Neural cell (in vitro differentiated cells): ENCODE measurements around the gene FAF2. TPM values are rescaled to one million over a fixed set of nuclear protein-coding genes. Genes with fewer than 3 reads are reported as not detected.

Source experiments
- H2AFZ ChIP-seq: fragments of 200-600, 300-800 bp; sonication (generic), shearing (Covaris generic); 2 replicates; pipeline ENCODE4 v1.6.0; 2014; ENCODE audit warnings: low read depth, mild to moderate bottlenecking, antibody characterized with exemption, low read length, moderate library complexity
- H3F3A ChIP-seq: fragments of 200-600 bp; shearing (Covaris generic); 2 replicates; pipeline ENCODE4 v1.6.1; 2016; ENCODE audit warnings: mild to moderate bottlenecking, moderate library complexity, mixed read lengths, antibody characterized with exemption, low read length; ENCODE audit not compliant: insufficient read depth, poor library complexity, severe bottlenecking
- H3K27ac ChIP-seq: fragments of 200-600, 300-800 bp; sonication (generic), shearing (Covaris generic); 2 replicates; pipeline ENCODE4 v1.5.1; 2014; ENCODE audit warnings: mild to moderate bottlenecking, low read length, moderate library complexity
- H3K27me3 ChIP-seq: fragments of 300-800, 200-600 bp; sonication (generic), shearing (Covaris generic); 2 replicates; pipeline ENCODE4 v1.6.0; 2014; ENCODE audit warnings: mild to moderate bottlenecking, low read depth, low read length, moderate library complexity; ENCODE audit not compliant: insufficient read depth
- H3K36me3 ChIP-seq: fragments of 300-800, 200-600 bp; sonication (generic), shearing (Covaris generic); 2 replicates; pipeline ENCODE4 v1.5.1; 2014; ENCODE audit warnings: mild to moderate bottlenecking, antibody characterized with exemption, low read length, moderate library complexity; ENCODE audit not compliant: insufficient read depth
- H3K4me2 ChIP-seq: fragments of 300-800, 200-600 bp; sonication (generic), shearing (Covaris generic); 2 replicates; pipeline ENCODE4 v1.6.0; 2014; ENCODE audit warnings: mild to moderate bottlenecking, low read length
- H3K4me3 ChIP-seq: fragments of 300-800, 200-600 bp; sonication (generic), shearing (Covaris generic); 2 replicates; pipeline ENCODE4 v1.5.1; 2014; ENCODE audit warnings: mild to moderate bottlenecking, low read length, moderate library complexity
- H3K79me2 ChIP-seq: fragments of 200-600 bp; shearing (Covaris generic); replicated peaks from 2 replicates; pipeline ENCODE4 v1.6.0; 2014; ENCODE audit warnings: mild to moderate bottlenecking, low read length, moderate library complexity; ENCODE audit not compliant: insufficient read depth
- H3K9ac ChIP-seq: fragments of 300-800, 200-600 bp; sonication (generic), shearing (Covaris generic); 2 replicates; pipeline ENCODE4 v1.6.1; 2016; ENCODE audit warnings: mild to moderate bottlenecking, low read length, mixed read lengths
- H3K9me2 ChIP-seq: fragments of 200-600 bp; shearing (Covaris generic); 2 replicates; pipeline ENCODE4 v1.6.1; 2016; ENCODE audit warnings: mild to moderate bottlenecking, low read length, mixed read lengths; ENCODE audit not compliant: insufficient read depth
- H3K9me3 ChIP-seq: fragments of 200-600, 300-800 bp; sonication (generic), shearing (Covaris generic); 2 replicates; pipeline ENCODE4 v1.6.1; 2016; ENCODE audit warnings: mild to moderate bottlenecking, mixed run types, low read length, moderate library complexity, mixed read lengths
- H4K20me1 ChIP-seq: fragments of 200-600 bp; shearing (Covaris generic); 2 replicates; pipeline ENCODE4 v1.6.1; 2016; ENCODE audit warnings: mild to moderate bottlenecking, mixed run types; ENCODE audit not compliant: insufficient read depth
- EP300 ChIP-seq: fragments of 450-650 bp; conservative IDR thresholded peaks from 2 replicates; pipeline ENCODE4 v1.6.1; 2014; ENCODE audit warnings: antibody characterized with exemption, mild to moderate bottlenecking, moderate library complexity; ENCODE audit not compliant: poor library complexity, severe bottlenecking
- EZH2 ChIP-seq: fragments of 200-600, 300-800 bp; shearing (Covaris generic), sonication (generic); IDR thresholded peaks from 2 replicates; pipeline ENCODE4 v1.6.1; 2014; ENCODE audit warnings: antibody characterized with exemption, low read length, borderline replicate concordance, mild to moderate bottlenecking; ENCODE audit not compliant: insufficient read depth, poor library complexity, severe bottlenecking
- MXI1 ChIP-seq: fragments of 450-650 bp; conservative IDR thresholded peaks from 2 replicates; pipeline ENCODE4 v1.6.1; 2014; ENCODE audit warnings: antibody characterized with exemption, mild to moderate bottlenecking; ENCODE audit not compliant: poor library complexity, severe bottlenecking
- POLR2AphosphoS5 ChIP-seq: IDR thresholded peaks from 2 replicates; pipeline ENCODE4 v1.6.1; 2012
- RAD21 ChIP-seq: fragments of 450-650 bp; conservative IDR thresholded peaks from 2 replicates; pipeline ENCODE4 v1.6.1; 2014; ENCODE audit warnings: antibody characterized with exemption, mild to moderate bottlenecking, moderate library complexity
- SMC3 ChIP-seq: fragments of 450-650 bp; conservative IDR thresholded peaks from 2 replicates; pipeline ENCODE4 v1.6.1; 2014; ENCODE audit warnings: antibody characterized with exemption, mild to moderate bottlenecking, moderate library complexity; ENCODE audit not compliant: poor library complexity
- TAF1 ChIP-seq: IDR thresholded peaks from 2 replicates; pipeline ENCODE4 v1.6.1; 2012; ENCODE audit warnings: low read depth
- polyA plus RNA-seq: library from polyadenylated mRNA; depleted of rRNA; stranded (reverse); fragments of >200 nt; gene quantifications from 2 replicates; pipeline ENCODE4 v1.2.3, GENCODE V29; 2014
- TF ChIP-seq, protein P1 (sequence below): fragments of 450-650 bp; IDR thresholded peaks from 2 replicates; pipeline ENCODE4 v1.5.1; 2014; ENCODE audit warnings: antibody characterized with exemption, mild to moderate bottlenecking, moderate library complexity; ENCODE audit not compliant: poor library complexity, severe bottlenecking
- TF ChIP-seq, protein P2 (sequence below): IDR thresholded peaks from 2 replicates; pipeline ENCODE4 v1.6.1; 2012; ENCODE audit warnings: borderline replicate concordance

FAF2 gene
- polyA plus RNA-seq, 1 donor from 2014 or later: 30.8 TPM

DNA sequence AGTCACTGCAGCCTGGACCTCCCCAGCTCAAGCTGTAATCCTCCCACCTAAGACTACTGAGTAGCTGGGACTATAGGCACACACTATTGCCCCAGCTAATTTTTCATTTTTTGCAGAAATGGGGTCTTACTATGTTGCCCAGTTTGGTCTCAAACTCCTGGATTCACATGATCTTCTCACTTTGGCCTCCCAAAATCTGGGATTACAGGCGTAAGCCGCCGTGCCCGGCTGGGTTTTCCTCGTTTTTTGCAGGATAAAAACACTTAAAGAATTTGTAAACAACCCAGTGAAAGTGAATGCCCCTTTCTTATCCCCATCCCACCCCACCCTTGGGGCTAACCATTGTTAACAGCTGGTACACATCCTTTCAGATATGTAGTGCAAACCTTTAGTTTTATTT is 39.6 kb upstream of the FAF2 start:
- no peaks in the 10 kb centered on the region for H3K79me2 ChIP-seq
- H3K27ac ChIP-seq: no peak overlapping the region
- no peaks in the 10 kb centered on the region for H3F3A ChIP-seq
- no peak overlapping the region for H3K4me3 ChIP-seq
- no peaks in the 10 kb centered on the region for H3K27me3 ChIP-seq
- no peaks in the 10 kb centered on the region for H3K9me2 ChIP-seq
- no peak overlapping the region for H3K9ac ChIP-seq
- no peak overlapping the region for H2AFZ ChIP-seq
- no peaks in the 10 kb centered on the region for H4K20me1 ChIP-seq
- no peak for TF ChIP-seq RAD21
- no peaks in the 10 kb centered on the region for H3K36me3 ChIP-seq
- no peaks in the 10 kb centered on the region for H3K9me3 ChIP-seq
- H3K4me2 ChIP-seq: no peak overlapping the region

DNA sequence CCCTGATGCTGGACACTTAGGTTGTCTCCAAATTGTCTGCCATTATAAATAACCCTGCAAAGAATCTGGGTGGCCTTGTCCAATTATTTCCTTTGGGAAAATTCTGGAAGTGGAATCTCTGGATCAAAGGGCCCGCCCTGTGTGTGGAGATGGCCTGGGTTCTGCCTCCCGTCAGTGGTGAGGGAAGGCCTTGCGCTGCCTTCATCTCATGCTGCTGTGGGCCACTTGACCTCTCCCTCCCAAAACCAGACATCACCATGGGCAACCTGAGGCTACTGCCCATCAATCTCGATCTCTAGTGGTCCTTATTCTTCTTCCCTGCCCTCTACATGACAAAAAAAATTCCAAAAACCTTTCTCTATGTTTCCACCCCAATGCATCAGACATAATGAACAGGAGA is 38.4 kb upstream of the FAF2 start:
- H3K79me2 ChIP-seq: no peaks in the 10 kb centered on the region
- no peaks in the 10 kb centered on the region for H3K27me3 ChIP-seq
- no peaks in the 10 kb centered on the region for H3F3A ChIP-seq
- no peak overlapping the region for H2AFZ ChIP-seq
- no peaks in the 10 kb centered on the region for H4K20me1 ChIP-seq
- no peak overlapping the region for H3K4me2 ChIP-seq
- H3K27ac ChIP-seq: no peak overlapping the region
- no peaks in the 10 kb centered on the region for H3K36me3 ChIP-seq
- H3K4me3 ChIP-seq: no peak overlapping the region
- no peaks in the 10 kb centered on the region for H3K9me3 ChIP-seq
- H3K9me2 ChIP-seq: no peaks in the 10 kb centered on the region
- TF ChIP-seq, protein P1, sequence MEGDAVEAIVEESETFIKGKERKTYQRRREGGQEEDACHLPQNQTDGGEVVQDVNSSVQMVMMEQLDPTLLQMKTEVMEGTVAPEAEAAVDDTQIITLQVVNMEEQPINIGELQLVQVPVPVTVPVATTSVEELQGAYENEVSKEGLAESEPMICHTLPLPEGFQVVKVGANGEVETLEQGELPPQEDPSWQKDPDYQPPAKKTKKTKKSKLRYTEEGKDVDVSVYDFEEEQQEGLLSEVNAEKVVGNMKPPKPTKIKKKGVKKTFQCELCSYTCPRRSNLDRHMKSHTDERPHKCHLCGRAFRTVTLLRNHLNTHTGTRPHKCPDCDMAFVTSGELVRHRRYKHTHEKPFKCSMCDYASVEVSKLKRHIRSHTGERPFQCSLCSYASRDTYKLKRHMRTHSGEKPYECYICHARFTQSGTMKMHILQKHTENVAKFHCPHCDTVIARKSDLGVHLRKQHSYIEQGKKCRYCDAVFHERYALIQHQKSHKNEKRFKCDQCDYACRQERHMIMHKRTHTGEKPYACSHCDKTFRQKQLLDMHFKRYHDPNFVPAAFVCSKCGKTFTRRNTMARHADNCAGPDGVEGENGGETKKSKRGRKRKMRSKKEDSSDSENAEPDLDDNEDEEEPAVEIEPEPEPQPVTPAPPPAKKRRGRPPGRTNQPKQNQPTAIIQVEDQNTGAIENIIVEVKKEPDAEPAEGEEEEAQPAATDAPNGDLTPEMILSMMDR: no peak
- TF ChIP-seq MXI1 (no peak), EP300 (no peak), EZH2 (no peak), TAF1 (no peak), POLR2AphosphoS5 (no peak), SMC3 (no peak), RAD21 (no peak)
- TF ChIP-seq, protein P2, sequence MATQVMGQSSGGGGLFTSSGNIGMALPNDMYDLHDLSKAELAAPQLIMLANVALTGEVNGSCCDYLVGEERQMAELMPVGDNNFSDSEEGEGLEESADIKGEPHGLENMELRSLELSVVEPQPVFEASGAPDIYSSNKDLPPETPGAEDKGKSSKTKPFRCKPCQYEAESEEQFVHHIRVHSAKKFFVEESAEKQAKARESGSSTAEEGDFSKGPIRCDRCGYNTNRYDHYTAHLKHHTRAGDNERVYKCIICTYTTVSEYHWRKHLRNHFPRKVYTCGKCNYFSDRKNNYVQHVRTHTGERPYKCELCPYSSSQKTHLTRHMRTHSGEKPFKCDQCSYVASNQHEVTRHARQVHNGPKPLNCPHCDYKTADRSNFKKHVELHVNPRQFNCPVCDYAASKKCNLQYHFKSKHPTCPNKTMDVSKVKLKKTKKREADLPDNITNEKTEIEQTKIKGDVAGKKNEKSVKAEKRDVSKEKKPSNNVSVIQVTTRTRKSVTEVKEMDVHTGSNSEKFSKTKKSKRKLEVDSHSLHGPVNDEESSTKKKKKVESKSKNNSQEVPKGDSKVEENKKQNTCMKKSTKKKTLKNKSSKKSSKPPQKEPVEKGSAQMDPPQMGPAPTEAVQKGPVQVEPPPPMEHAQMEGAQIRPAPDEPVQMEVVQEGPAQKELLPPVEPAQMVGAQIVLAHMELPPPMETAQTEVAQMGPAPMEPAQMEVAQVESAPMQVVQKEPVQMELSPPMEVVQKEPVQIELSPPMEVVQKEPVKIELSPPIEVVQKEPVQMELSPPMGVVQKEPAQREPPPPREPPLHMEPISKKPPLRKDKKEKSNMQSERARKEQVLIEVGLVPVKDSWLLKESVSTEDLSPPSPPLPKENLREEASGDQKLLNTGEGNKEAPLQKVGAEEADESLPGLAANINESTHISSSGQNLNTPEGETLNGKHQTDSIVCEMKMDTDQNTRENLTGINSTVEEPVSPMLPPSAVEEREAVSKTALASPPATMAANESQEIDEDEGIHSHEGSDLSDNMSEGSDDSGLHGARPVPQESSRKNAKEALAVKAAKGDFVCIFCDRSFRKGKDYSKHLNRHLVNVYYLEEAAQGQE: no peak
- H3K9ac ChIP-seq: no peak overlapping the region

DNA sequence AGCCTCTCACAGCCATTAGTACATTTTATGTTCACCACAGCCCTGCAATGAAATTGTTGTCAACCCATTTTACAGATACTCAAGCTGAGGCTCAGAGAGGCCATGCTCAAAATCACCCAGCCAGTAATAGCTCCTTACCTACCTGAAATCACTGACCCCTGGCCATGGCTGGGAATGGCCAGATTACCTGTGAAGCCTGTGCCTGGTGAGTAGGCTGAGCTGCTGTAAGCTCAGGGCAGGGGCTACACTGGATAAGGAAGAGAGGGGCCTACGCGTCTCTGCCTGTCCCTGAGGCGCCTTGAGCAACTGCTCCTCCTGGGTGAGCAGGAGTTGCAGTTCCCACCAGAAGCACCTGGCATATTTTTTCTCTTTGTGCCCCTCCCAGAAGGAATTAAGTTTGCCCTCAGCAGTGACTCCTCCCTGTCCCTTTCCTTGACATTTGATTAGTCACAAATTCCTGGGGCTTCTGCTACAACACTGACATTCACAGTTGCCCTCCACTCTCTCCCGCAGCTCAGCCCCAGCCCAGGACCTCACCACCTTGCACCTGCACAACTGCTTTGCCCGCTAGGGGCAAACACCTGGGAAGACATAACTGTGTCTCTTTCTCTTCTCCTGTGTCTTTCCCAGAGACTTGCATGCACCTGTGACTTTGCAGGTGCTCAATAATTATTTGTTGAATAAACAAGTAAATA is 37.6 kb upstream of the FAF2 start:
- Histone ChIP-seq H3F3A (no peaks in the 10 kb centered on the region), H3K9me2 (no peaks in the 10 kb centered on the region), H3K9ac (no peak overlapping the region), H2AFZ (no peak overlapping the region), H3K36me3 (no peaks in the 10 kb centered on the region), H3K4me3 (no peak overlapping the region), H3K27ac (no peak overlapping the region), H4K20me1 (no peaks in the 10 kb centered on the region), H3K27me3 (no peaks in the 10 kb centered on the region), H3K4me2 (no peak overlapping the region), H3K9me3 (no peaks in the 10 kb centered on the region), H3K79me2 (peaks cover 2% of the 10 kb centered on the region)
- TF ChIP-seq POLR2AphosphoS5: no peak
